Hematopoietic multipotent progenitor cell treated with erythropoietin and hydrocortisone succinate and interleukin-3 and kit ligand, for 6 days (in vitro differentiated cells): ENCODE results near the gene FNBP1.
"Not testable (repeated sequence)": the region's sequence is repeated elsewhere in the genome, so short reads cannot be mapped to it uniquely, and the experiment has no call there.

ENCODE experiments used
- DNase-seq: peaks from one replicate; pipeline ENCODE4 v3.0.0-alpha.2; 2015

Gene FNBP1

GRCh38 chr9:129910628-129911567 is 132.1 kb downstream of the FNBP1 start:
- DNase-seq = peak; percentile 97

DNA sequence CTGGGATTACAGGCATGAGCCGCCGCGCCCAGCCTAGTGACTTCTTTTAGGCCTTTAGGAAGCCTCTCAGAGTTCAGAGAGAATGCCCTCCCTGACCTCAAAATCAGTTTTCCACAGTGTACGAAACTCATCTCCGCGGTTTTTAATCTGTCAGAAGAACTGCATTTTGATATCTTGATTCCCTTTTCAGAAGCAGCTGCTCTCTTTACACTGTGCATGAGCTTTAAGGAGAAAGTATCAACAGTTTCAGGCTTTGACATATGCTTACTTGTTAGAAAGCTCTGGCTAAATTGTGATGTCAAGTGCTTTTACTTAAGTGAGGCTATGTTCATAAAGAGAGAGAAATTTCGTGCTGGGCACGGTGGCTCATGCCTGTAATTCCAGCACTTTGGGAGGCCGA is 133.1 kb downstream of the FNBP1 start:
- no peak for DNase-seq

- no peak for DNase-seq
These were observed 134.1 kb downstream of the FNBP1 start for GRCh38 chr9:129908906-129909305.

- no peak for DNase-seq
These were observed 135.8 kb downstream of the FNBP1 start for GRCh38 chr9:129907201-129907600.

GRCh38 chr9:129906298-129906697 is 136.7 kb downstream of the FNBP1 start:
- no peak for DNase-seq

GRCh38 chr9:129904734-129905133 is 138.3 kb downstream of the FNBP1 start:
- no peak for DNase-seq

DNA sequence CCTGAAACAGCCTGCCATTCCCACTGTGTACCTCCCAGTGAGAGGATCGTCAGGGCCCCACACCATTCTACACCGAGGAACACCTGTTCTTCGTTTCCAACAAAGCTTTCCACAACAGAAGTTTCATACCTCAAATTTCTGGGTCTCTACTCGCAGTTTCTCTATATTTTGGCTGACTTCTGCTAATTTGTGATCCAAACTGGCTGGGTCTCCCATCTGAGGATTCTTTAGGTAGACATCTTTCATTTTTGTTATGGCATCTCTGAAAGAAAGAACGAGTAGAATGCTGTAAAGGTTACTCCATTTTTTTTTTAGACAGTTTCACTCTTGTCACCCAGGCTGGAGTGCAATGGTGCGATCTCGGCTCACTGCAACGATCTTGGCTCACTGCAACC is 140.3 kb downstream of the FNBP1 start:
- no peak for DNase-seq

- no peak for DNase-seq
These were observed 140.8 kb downstream of the FNBP1 start for GRCh38 chr9:129901993-129902739.

- no peak for DNase-seq
These were observed 142.5 kb downstream of the FNBP1 start for GRCh38 chr9:129900263-129901027.

GRCh38 chr9:129899620-129900019 is 143.4 kb downstream of the FNBP1 start:
- DNase-seq = no peak

DNA sequence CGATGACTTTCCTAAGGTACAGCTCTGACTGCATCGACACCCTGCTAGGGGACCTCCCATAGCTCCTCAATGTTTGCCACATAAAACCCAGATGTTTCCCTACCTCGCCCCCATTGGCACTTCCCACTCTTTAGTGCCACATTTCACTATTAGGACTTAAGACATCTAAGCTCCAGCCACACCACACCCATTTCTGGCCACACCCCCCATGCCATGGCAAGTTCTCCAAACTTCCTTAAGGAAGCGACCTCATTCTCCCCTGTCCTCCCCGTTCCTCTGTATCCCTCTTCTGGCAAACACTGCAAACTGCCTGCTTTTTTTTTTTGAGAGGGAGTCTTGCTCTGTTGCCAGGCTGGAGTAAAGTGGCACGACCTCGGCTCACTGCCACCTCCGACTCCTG is 144.8 kb downstream of the FNBP1 start:
- DNase-seq = no peak

DNA sequence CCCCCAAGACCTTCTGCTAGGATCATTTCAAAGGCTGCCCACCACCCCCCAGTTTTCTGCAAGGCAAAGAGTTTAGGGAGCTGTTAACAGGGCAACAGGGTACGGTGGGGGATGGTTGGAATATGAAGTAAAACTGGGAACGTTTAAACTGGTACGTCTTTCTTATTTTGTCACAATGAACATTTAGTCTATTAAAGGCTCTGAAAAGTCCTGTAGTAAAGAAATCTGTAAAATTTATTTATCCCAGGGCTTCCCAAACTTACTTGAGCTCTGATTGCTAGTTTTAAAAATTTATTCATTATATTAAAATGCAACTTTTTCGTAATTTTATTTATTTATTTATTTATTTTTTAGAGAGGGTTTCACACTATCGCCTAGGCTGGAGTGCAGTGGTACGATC is 145.7 kb downstream of the FNBP1 start:
- DNase-seq = no peak

- DNase-seq = peak; percentile 87
These were observed 147.4 kb downstream of the FNBP1 start for GRCh38 chr9:129895376-129896268.

GRCh38 chr9:129894120-129894823 is 148.7 kb downstream of the FNBP1 start:
- no peak for DNase-seq

DNA sequence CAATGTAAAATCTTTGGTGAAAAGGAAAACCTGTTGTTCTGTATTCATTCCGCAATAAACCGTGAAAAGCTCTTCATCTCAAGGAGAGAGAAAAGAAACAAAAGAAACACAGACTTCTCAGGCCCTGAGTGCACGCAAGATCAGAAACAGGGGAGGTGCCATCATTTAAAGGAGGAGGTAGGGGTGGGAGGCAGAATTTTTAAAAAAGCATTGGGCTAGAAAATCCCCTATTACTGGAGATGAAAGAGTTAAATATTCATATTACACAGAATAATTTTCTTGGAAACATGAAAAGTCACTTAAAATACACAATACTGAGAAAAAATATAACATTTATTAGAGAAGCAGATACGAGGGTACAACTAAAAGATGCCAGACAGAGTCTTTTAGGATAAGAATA is 151.4 kb downstream of the FNBP1 start:
- DNase-seq = no peak

DNA sequence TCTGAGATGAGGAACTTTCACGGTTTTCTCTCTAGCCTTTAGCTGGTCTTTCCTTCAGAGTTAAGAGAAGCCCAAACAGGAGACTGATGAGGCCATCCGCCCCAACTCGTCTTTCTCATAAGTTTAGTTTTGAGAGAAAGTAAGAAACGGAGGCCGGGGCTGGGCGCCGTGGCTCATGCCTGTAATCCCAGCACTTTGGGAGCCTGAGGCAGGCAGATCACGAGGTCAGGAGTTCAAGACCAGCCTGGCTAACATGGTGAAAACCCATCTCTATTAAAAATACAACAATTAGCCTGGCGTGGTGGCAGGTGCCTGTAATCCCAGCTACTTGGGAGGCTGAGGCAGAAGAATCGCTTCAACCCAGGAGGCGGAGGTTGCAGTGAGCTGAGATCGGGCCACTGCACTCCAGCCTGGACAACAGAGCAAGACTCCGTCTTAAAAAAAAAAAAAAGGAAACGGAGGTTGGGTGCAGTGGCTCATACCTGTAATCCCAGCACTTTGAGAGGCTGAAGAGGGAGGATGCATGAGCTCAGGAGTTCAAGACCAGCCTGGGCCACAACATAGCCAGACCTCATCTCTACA is 152.2 kb downstream of the FNBP1 start:
- not testable (repeated sequence) for DNase-seq

DNA sequence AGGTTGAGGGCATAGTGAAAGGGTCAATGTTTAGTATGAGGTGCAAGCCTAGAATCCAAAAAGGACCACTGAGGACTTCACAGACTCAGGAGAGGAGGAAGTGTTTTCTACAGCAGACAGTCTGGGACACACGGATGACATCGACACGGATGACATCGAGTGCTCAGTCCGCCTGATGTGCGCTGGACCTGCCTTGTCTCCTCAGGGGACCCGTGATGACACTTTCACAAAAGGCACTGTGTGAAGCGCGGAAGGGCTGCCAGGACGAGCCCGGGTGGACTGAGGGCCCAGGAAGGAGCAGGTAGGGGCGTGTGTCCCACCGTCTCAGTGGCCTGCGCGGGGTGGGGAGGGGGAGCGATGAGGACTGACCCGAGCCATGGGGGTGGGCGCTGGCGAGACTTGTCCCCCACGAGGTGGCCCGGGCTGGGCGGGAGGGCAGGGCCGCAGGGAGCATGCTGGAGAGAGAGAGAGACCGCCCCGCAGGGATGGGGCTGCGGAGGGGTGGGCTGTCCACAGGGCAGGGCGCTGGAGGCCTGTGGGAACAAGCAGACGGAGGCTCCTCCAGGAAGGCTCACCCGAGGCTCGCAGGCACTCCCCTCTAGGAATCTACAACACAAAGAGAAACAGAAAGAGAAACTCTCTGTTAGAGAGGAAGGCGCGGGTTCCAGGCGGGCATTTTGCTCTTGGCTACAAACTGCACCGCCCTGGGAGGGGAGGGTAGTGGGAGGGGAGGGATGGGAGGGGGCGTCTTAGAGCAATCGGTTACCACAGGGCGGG is 152.9 kb downstream of the FNBP1 start:
- DNase-seq = peak; percentile 87

GRCh38 chr9:129889122-129889940 is 153.7 kb downstream of the FNBP1 start:
- no peak for DNase-seq
